ENCODE results near the gene CLMP.
A peak's percentile ranks its signal among the peaks of the same experiment; 100 is the strongest.
"Not testable (repeated sequence)": the region's sequence is repeated elsewhere in the genome, so short reads cannot be mapped to it uniquely, and the experiment has no call there.

CLMP gene

GRCh38 chr11:123073343-123074057 is 121.5 kb downstream of the CLMP start:
- DNase-seq, result no peak

GRCh38 chr11:123072762-123073161 is 122.3 kb downstream of the CLMP start:
- no peak for DNase-seq

GRCh38 chr11:123072332-123072761 is 122.7 kb downstream of the CLMP start:
- no peak for DNase-seq

GRCh38 chr11:123069908-123070821 is 124.9 kb downstream of the CLMP start:
- no peak for DNase-seq

- DNase-seq, result no peak
Measured at GRCh38 chr11:123065621-123066020, 129.4 kb downstream of the CLMP start.

GRCh38 chr11:123063826-123064657 is 131.0 kb downstream of the CLMP start:
- no peak for DNase-seq

- no peak for DNase-seq
Measured at GRCh38 chr11:123062892-123063825, 131.9 kb downstream of the CLMP start.

GRCh38 chr11:123062158-123062891 is 132.7 kb downstream of the CLMP start:
- peak; percentile 100 for DNase-seq

GRCh38 chr11:123061403-123062157 is 133.5 kb downstream of the CLMP start, which contains the start of gene HSPA8:
TSS of gene HSPA8 (minus strand) at chr11:123062136. CDS start at chr11:123061324, 812 bp downstream.
- DNase-seq, result peak; percentile 78

- no peak for DNase-seq
Measured at GRCh38 chr11:123060277-123061000, 134.6 kb downstream of the CLMP start.

GRCh38 chr11:123059041-123059920 is 135.8 kb downstream of the CLMP start:
- DNase-seq, result not testable (repeated sequence)

GRCh38 chr11:123057661-123058305 is 137.3 kb downstream of the CLMP start:
- no peak for DNase-seq

- DNase-seq, result no peak
Measured at GRCh38 chr11:123056835-123057491, 138.1 kb downstream of the CLMP start.

GRCh38 chr11:123055191-123055901 is 139.7 kb downstream of the CLMP start:
- DNase-seq, result no peak

- DNase-seq, result no peak
Measured at GRCh38 chr11:123054301-123055065, 140.6 kb downstream of the CLMP start.
